IMR-90 (cell line): ENCODE results near the gene PALM2AKAP2.

ENCODE experiments used
- CTCF ChIP-seq: conservative IDR thresholded peaks from 2 replicates; pipeline ENCODE4 v1.5.1; 2012; ENCODE audit warnings: mild to moderate bottlenecking, low read depth, low read length, improper control_type of control experiment
- RFX5 ChIP-seq: IDR thresholded peaks from 2 replicates; pipeline ENCODE4 v1.8.0; 2012; ENCODE audit warnings: low read depth, mild to moderate bottlenecking, low read length, moderate library complexity

- no peak for TF ChIP-seq CTCF
- TF ChIP-seq RFX5 = no peak
Observed at GRCh38 chr9:109801484-109801883, 21.5 kb downstream of the PALM2AKAP2 start.
